KBM-7 (cell line): ENCODE measurements around the gene IZUMO2.

Source experiments
- DNase-seq: peaks from one replicate; pipeline ENCODE4 v3.0.0-alpha.2; 2015
- in situ Hi-C: fragments of 300-500 bp; cut with MboI; formaldehyde crosslinking; loops from 2 replicates; pipeline ENCODE4 v1.14.3; 2020; ENCODE audit warnings: low sequenced_read_pairs, low pct_unique_long_range_greater_than_20kb, mixed read lengths

Gene IZUMO2

GRCh38 chr19:50189331-50189730 is 26.2 kb upstream of the IZUMO2 start:
- no peak for DNase-seq
- in situ Hi-C loops = no loop called here

DNA sequence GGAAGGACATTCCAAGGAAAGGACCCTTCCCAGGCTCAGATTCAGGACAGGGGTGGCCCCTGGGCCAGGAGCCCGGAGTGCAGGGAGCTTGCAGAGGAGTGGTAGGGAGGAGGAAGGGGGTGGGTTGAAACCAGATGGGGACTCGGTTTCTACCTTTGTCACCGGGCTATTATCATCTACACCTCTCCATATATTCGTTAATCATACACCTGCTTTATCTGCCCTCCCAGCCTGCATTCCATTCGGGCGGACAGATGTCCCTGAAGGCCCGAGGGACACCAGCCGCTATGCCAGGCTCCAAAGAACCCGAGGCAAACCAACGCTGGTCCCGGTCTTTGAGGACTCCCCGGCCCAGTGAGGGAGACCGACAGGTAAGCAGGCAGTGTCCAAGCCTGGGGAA is 24.9 kb upstream of the IZUMO2 start:
- in situ Hi-C loops = no loop called here
- no peak for DNase-seq

DNA sequence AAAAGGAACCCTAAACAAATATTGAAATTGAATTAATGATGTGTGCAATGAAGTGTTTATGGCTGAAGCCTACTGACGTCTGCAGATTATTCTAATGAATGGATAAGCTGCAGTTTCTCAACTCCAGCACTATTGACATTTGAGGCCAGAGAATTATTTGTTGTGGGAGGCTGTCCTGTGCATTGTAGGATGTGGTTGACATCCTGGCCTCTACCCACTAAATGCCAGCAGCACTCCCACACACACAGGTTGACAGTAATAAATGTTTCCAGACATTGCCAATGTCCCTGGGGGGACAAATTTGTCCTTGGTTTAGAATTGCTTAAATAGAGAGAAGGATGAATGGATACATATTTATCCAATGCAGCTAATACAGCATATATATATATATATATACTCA is 21.1 kb upstream of the IZUMO2 start:
- no peak for DNase-seq
- in situ Hi-C loops = no loop called here

GRCh38 chr19:50181121-50181520 is 18.0 kb upstream of the IZUMO2 start:
- no peak for DNase-seq
- in situ Hi-C loops = no loop called here

GRCh38 chr19:50178859-50179537 is 15.9 kb upstream of the IZUMO2 start:
- DNase-seq = no peak
- in situ Hi-C loops = no loop called here

- in situ Hi-C loops = no loop called here
- DNase-seq = no peak
Observed at GRCh38 chr19:50178320-50178719, 15.2 kb upstream of the IZUMO2 start.

GRCh38 chr19:50176775-50177174 is 13.7 kb upstream of the IZUMO2 start:
- in situ Hi-C loops = no loop called here
- DNase-seq = no peak

DNA sequence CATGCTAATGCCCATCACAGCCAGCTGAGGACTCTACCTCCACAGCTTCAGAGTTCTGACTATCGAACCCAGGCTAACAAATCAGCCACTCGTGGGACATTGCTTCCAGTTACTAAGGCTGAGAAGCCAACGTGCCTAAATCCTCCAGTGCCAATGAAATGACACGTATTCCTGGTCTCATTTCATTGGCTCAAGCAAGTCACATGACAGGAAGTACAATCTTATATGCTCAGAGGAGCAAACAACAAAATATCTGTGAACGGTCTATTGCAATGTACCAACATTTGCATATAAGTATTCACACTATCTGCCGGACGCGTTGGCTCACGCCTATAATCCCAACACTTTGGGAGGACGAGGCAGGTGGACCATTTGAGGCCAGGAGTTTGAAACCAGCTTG is 12.8 kb upstream of the IZUMO2 start:
- no peak for DNase-seq

DNA sequence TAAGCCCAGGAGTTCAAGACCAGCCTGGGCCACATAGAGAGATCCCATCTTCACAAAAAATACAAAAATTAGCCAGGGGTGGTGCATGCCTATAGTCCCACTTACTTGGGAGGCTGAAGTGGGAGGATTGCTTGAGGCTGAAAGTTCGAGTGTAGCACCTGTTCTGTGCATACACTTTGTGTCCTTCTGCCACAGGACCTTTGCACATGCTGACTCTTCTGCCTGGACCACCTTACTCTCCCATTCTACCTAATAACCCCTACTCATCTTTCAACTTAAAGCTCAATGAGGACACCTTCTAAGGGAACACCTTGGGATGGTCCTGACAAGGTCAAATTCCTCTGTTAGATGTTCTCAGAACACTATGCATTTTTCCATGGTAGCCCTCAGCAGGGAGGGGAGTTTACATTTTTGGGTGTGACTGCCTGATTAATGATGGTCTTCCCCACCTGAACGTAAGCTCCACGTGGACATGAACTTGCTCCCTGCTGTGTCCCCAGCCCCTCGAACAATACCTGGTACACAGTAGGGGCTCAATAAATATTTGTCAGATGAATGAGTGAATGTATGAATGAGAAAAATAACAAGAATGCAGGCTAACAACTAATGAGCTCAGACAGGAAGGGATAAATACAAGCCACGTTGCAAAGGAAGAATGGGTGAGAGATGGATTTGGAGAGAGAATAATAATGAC is 11.2 kb upstream of the IZUMO2 start:
- in situ Hi-C loops = no loop called here

More for the DNA sequence above, 12.8 kb upstream of the IZUMO2 start:
- in situ Hi-C loops = no loop called here

GRCh38 chr19:50173127-50173526 is 10.0 kb upstream of the IZUMO2 start:
- peak; percentile 11 for DNase-seq
- in situ Hi-C loops = no loop called here

More for the DNA sequence above, 11.2 kb upstream of the IZUMO2 start:
- no peak for DNase-seq

DNA sequence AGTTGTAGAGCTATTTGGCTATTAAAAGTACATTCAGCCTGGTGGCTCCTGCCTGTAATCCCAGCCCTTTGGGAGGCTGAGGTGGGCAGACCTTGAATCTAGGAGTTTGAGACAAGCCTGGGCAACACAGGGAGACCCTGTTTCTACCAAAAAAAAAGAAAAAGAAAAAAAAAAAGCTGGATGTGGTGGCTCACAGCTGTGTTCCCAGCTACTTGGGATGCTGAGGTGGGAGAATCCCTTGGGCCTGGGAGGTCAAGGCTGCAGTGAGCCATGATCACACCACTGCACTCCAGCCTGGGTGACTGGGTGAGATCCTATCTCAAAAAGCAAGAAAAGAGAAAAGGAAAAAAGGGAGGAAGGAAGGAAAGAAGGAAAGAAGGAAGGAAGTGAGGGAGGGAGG is 9.6 kb upstream of the IZUMO2 start:
- in situ Hi-C loops = no loop called here
- DNase-seq = no peak

DNA sequence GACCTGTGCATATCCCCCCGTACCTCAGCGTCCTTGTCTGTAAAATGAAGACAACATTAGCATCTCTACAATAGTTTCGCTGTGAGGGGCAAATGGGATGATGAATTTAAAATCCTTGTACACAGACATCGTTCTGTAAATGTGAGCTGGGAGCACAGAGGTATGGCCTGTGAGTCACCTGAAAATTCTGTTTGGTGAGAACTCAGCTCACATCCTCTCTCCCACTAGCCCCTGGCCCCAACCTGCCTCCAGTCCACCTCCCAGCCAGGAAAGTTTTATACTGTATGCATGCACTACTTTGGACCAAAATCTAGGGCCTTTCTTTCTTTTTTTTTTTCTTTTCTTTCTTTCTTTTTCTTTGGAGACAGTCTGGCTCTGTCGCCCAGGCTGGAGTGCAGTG is 8.7 kb upstream of the IZUMO2 start:
- no peak for DNase-seq
- in situ Hi-C loops = no loop called here

- in situ Hi-C loops = no loop called here
- no peak for DNase-seq
Observed at GRCh38 chr19:50167314-50167721, 4.2 kb upstream of the IZUMO2 start.

DNA sequence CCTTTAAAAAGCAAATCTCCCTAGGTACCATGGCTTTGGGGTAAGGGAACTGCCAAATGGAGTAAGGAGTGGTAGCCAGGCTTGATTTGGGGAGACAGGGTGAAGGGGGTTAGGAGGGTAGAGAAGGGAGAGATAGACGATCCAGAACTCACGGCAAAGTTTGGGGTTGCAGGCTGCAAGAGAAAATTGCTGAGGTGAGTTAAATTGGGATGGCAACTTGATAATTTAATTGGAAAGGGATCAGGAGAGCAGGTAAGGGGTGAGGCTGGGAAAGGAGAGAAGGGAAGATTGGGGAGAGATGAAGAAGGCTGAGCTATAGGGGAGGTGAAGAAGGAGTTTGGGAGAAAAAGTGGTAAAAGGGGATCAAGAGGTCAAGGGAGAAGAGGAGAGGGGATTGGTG is 4.0 kb downstream of the IZUMO2 start:
- in situ Hi-C loops = no loop called here
- no peak for DNase-seq

DNA sequence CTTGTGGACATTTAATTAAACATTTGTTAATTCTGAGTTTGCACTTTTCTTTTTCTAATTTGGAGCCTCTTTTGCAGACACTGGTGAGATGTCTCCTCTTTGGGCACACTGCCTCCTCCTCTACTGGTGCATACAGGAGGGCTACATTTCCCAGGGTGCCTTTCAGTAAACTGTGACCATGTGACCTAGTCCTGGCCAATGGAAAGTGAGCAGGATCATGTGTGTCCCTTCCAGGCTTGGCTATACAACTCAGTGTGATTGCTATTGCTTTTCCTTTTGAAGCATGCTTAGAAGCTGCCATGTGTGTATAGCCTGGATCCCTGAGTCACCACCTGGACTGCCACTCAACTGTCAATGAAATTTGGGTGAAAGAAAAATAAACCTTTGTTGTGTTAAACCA is 4.5 kb downstream of the IZUMO2 start:
- in situ Hi-C loops = no loop called here
- no peak for DNase-seq

DNA sequence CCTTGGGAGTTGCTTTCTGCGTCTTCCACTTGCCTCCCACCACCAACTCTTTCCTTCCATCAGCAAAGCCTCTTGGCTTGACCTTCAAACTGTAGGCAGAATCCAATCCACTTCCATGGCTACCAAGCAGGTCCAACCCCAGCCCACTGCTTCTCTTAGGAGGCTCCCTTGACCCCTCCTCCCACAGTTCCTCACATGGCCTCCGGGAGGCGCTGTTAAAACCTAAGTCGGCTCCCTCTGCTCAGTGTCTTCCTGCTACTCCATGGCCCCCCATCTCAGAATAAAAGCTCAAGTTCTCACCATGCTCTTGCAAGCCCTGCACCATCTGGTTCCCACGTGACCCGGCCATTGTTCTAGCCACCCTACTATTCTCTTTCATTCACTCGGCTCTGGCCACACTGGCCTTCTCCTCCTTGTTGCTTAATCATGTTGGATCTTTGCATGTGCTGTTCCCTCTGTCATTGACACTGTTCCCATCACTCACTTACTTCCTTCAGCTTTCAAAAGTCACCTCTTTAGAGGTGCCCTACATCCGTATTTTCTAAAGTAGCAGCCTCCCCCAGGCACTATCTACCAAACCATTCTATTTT is 7.5 kb downstream of the IZUMO2 start:
- no peak for DNase-seq
- in situ Hi-C loops = no loop called here

GRCh38 chr19:50154529-50154928 is 8.6 kb downstream of the IZUMO2 start:
- DNase-seq = no peak
- in situ Hi-C loops = no loop called here

DNA sequence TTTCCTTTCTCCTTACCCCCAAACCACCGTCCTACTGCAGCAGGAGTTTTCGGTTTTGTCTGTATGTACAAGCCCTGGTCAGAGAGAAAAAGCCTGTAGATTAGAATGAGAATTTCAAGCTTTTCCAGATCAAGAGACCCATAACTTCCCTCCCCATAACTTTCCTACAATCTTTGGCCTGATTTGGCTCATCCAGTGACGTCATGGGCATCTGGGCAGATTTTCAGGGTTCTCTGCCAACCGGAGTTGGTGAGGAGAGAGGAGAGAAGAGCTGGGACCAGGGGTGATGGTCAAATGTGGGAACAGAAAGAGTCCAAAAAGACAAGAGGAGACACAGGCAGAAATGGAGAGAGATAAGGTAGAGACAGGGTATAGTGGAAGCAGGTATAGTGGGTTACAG is 10.5 kb downstream of the IZUMO2 start:
- in situ Hi-C loops = no loop called here

GRCh38 chr19:50148528-50148927 is 14.6 kb downstream of the IZUMO2 start:
- no peak for DNase-seq
- in situ Hi-C loops = no loop called here

More for the DNA sequence above, 10.5 kb downstream of the IZUMO2 start:
- no peak for DNase-seq
